Measurements from ENCODE around the gene CXCR3.

CXCR3 gene

GRCh38 chrX:71629467-71629866 is 11.2 kb upstream of the CXCR3 start:
- Histone ChIP-seq H3K36me3 (ENCODE audit: control insufficient read depth in 2 of 2, insufficient read depth in 1 of 2, low read length in 2 of 2) (no peaks in the 10 kb centered on the region), H3K4me1 (ENCODE audit: control insufficient read depth, insufficient read depth, low read length) (no peaks in the 10 kb centered on the region), H3K27ac (ENCODE audit: extremely low read depth, low read depth, low read length) (no peak overlapping the region), H3K4me3 (ENCODE audit: low read depth, low read length) (no peak overlapping the region), H3K9me3 (ENCODE audit: control insufficient read depth, insufficient read depth, low read depth, low read length) (no peaks in the 10 kb centered on the region)
- ChIA-PET CTCF (interaction anchor here (0.6 kb wide), 1 partner anchor 62 kb away, joined by 3 read pairs; no protein-coding TSS in a partner anchor), POLR2A (no interaction called here)
- TF ChIP-seq ZNF768 (tag by site-specific recombination; IDR thresholded peaks at IDR 0.05) (no peak), GFI1B (tag by site-specific recombination; IDR thresholded peaks at IDR 0.05) (no peak), ZNF555 (tag by site-specific recombination; conservative IDR thresholded peaks at IDR 0.05) (no peak)

GRCh38 chrX:71627588-71628404 is 9.5 kb upstream of the CXCR3 start:
- POLR2A ChIA-PET = no interaction called here

GRCh38 chrX:71626576-71626975 is 8.3 kb upstream of the CXCR3 start:
- no peak overlapping the region for H3K4me3 ChIP-seq (ENCODE audit: low read depth, low read length)
- ChIA-PET CTCF (no interaction called here), POLR2A (no interaction called here)
- H3K4me1 ChIP-seq (ENCODE audit: control insufficient read depth, insufficient read depth, low read length) = no peaks in the 10 kb centered on the region
- H3K9me3 ChIP-seq (ENCODE audit: control insufficient read depth, insufficient read depth, low read depth, low read length) = no peaks in the 10 kb centered on the region
- no peaks in the 10 kb centered on the region for H3K36me3 ChIP-seq (ENCODE audit: control insufficient read depth in 2 of 2, insufficient read depth in 1 of 2, low read length in 2 of 2)
- TF ChIP-seq GLIS1 (tag by site-specific recombination; IDR thresholded peaks at IDR 0.05) (no peak), ZNF302 (tag by site-specific recombination; IDR thresholded peaks at IDR 0.05; ENCODE audit: low read depth) (no peak), KLF9 (tag by site-specific recombination; IDR thresholded peaks at IDR 0.05; ENCODE audit: low read depth) (no peak), ZNF248 (tag by site-specific recombination; IDR thresholded peaks at IDR 0.05) (no peak), ZNF596 (tag by site-specific recombination; IDR thresholded peaks at IDR 0.05) (no peak)
- no peak overlapping the region for H3K27ac ChIP-seq (ENCODE audit: extremely low read depth, low read depth, low read length)

More at GRCh38 chrX:71627588-71628404, 9.5 kb upstream of the CXCR3 start:
- H3K4me3 ChIP-seq (ENCODE audit: low read depth, low read length) = no peak overlapping the region
- H3K9me3 ChIP-seq (ENCODE audit: control insufficient read depth, insufficient read depth, low read depth, low read length) = no peaks in the 10 kb centered on the region
- no peak overlapping the region for H3K27ac ChIP-seq (ENCODE audit: extremely low read depth, low read depth, low read length)
- CTCF ChIA-PET = no interaction called here
- no peaks in the 10 kb centered on the region for H3K4me1 ChIP-seq (ENCODE audit: control insufficient read depth, insufficient read depth, low read length)
- H3K36me3 ChIP-seq (ENCODE audit: control insufficient read depth in 2 of 2, insufficient read depth in 1 of 2, low read length in 2 of 2) = no peaks in the 10 kb centered on the region
- TF ChIP-seq ZNF335 (tag by site-specific recombination; conservative IDR thresholded peaks at IDR 0.05) = no peak
- TF ChIP-seq ZNF626 (tag by site-specific recombination; IDR thresholded peaks at IDR 0.05) = no peak
- no peak for TF ChIP-seq ZBTB10 (tag by site-specific recombination; IDR thresholded peaks at IDR 0.05)
- no peak for TF ChIP-seq ZNF670 (tag by site-specific recombination; IDR thresholded peaks at IDR 0.05; ENCODE audit: low read depth)
- no peak for TF ChIP-seq ZNF529 (tag by site-specific recombination; IDR thresholded peaks at IDR 0.05; ENCODE audit: insufficient replicate concordance)
- no peak for TF ChIP-seq ZNF792 (tag by site-specific recombination; IDR thresholded peaks at IDR 0.05)
- TF ChIP-seq ZNF24 (tag by site-specific recombination; IDR thresholded peaks at IDR 0.05) = no peak
- TF ChIP-seq ZNF121 (tag by site-specific recombination; IDR thresholded peaks at IDR 0.05) = no peak
- no peak for TF ChIP-seq ZNF707 (tag by site-specific recombination; IDR thresholded peaks at IDR 0.05)
